GM15510 (cell line): ENCODE results near the gene SLCO2A1.

Experiments
- POLR2A ChIP-seq: IDR thresholded peaks from 3 replicates; pipeline ENCODE4 v1.6.1; 2011; ENCODE audit warnings: borderline replicate concordance; ENCODE audit not compliant: insufficient read length; ENCODE audit errors: extremely low read depth

SLCO2A1 gene

DNA sequence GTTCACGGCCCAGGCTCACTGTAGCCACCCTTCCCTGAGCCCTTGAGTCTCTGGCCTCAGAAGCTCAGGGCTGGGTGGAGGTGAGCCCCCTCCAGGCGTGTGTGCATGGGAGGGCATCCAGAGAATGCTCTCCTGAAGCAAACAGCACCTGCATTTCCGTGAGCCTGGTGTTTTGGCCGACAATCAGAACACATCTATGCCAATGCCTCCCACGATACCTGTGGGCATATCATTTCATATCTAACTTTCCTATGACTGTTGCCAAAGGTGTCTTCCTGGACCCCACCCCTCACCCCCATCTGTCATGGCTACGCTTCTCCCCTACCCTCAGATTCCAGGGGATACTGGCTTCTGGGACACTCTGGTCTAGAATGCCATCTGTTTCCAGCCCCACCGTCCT is 80.7 kb downstream of the SLCO2A1 start:
- no peak for TF ChIP-seq POLR2A

DNA sequence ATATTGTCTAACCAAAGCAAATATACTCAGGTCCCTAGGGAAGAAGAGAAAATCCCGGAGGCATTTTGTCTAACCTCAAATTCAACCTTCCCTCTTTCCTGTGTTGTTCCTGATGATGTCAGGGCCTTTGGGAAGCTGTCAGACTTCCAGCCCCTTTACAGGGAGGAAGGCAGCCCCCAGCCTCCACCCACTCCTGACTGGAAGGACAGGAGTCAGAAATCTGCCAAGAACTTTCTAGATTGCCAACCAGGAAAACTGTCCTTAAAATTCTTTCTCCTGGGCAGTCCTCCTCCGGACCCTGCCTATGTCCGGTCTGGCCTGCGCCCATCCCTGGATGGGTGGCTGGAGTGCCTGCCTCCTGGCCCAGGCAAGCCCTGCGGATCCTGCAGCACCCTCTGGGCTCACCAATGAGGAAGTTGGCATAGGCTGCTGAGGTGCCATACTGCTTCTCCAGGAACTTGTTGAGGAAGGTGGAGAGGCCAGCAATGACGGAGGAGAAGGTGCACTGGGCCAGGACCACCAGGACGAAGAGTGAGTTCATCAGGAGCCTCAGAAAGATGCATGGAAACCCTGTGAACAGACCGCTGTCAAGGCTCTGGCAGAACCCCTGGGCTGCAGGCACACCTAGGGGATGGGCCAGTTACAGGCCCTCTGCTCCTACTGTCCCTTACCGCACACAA is 81.5 kb downstream of the SLCO2A1 start:
- no peak for TF ChIP-seq POLR2A

DNA sequence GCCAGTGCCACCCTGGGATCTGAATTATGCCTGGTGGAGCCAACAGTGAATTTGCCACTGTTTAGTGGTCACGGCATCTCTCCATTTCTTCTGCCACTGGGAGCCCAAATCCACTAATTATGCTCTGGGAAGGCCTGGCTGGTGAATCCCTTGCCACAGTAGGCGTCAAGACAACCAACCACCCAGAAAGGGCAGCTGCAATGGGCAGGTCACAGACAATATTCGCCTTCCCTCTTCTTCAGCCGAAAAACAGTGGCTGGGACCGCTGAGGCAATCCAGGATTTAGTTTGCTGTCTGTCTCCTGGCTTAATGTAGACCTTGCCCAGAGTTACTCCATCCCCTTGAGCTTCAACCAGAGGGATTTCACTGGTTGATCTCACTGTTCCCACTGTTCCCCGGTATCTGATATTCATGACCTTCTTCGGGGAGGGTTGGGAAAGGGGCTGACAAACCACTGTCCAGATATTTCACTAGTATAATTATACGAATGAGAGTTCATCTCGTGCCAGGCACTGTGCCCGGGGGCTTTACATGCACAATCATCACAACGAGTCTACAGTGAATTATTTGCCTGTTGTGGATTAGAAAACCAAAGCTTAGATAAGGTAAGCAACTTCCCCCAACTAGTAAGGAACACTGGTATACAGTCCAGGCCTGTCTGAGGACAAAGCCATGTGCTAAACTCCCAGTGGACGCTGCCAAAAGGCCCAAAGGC is 84.2 kb downstream of the SLCO2A1 start:
- TF ChIP-seq POLR2A = no peak

DNA sequence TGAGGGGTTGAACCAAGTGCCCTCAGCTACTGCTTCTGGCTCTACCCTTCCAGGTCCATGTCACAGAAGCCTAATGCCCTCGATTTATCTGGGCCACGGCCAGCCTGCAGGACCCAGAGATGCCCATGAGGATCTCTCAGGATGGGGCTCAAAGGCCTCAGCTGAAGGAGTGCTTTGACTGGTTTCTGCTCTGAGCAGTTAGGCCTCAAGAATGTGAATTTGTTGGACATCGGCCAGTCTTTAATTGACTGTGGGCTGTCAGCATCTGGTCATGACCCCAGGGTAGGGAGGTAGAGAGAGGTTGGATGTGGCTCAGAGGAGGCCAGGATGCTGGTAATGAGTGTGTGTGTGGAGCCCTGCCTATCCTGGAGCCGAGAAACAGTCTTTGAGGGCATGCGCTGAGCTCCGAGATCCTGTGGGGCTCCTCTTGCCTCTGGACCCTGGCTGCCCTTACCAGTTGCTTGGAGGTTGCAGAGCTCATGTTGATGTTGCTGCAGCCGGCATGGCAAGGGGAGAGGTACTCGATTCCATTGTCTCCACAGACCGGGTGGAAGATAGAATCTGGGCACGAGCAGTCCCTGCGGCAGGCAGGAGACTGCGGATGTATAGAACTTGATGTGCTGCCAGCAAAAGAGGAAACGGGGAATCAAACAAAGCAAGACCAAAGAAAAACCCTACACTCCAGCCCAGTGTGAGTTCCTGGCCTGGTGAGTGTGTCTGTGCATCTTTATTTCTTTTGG is 84.9 kb downstream of the SLCO2A1 start:
- TF ChIP-seq POLR2A = no peak

DNA sequence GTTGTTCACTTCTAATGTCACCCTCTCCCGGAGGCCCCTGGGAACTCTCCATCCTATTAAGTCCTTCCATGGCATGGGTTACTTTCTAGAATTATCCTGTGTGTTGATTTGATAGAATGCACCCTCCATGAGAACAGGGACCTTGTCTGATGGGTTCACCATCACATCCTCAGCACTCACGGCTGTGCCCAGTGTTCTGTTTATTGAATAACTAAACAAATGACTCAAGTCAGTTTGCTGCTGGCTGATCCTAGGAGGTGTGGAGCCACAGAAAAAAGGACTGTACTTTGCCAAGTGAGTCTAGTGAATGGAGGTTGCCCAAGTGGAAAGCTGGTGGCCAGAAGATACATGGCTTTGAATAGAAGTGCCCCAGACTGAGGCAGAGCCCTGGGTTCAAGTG is 85.5 kb downstream of the SLCO2A1 start:
- TF ChIP-seq POLR2A = no peak

DNA sequence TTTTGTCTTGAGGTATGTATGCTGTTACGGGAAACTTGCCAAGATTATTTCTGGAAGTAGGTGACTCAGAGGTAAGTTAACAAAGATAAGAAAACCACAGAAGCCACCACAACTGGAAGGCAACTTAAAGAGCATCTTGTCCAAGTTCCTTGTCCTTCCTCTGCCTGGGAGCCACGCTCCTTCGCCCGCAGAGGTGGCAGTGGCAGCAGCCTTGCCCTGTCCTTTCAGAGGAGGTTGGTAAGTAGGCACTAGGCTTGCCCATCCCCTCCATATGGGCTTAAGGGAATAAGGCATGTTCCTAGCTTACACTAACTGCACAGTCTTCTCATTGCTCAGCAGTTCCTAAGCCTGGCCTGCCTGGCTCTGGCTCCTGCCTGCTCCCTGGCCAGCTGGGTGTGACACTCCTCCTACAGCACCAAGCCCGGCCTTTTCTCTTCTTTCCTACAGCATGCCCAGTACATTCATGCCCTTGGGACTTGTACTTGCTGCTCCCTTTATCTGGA is 86.0 kb downstream of the SLCO2A1 start:
- TF ChIP-seq POLR2A = no peak

DNA sequence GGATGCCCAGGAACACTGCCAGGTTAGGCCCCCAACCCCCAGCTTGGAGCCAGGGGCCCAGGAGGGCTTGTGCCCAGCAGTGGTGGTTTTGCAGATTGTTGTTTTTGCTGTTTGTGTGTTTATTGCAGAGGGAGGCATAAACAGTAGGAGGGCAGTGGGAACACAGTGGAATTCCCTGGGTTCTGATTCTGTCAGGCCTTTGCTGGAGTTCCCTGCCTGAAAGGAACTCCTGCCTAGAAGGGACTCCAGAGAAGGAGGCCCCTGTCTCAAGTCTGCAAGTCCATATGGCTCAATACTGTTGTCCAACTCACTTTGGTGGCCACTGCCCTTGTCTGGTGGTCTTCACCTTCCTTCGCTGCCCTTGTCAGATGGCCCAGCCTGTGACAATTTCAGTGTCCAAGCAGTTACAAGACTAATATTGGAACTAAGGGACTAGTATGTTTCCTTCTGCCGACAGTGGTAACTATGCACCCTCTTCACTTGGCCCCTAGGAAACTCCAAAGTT is 86.6 kb downstream of the SLCO2A1 start:
- TF ChIP-seq POLR2A = no peak

DNA sequence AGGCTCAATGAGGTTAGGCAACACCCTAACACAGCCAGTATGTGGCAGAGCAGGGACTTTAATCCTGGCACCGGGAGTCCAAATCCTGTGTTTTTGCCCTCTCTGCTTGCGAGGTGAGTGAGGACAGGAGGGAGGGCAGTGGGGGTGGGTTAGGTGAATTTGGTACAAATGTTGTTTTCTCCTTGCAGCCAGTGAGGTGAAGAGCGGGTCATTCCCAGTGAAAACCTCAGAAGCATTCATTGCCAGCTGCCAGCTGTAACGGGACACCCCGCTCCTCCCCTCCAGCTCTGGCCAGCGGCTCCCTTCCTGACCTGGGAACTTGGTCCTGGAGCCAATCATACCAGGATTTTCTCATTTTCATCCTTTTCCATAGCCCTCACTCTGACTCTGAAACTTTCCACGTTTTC is 88.3 kb downstream of the SLCO2A1 start:
- no peak for TF ChIP-seq POLR2A

DNA sequence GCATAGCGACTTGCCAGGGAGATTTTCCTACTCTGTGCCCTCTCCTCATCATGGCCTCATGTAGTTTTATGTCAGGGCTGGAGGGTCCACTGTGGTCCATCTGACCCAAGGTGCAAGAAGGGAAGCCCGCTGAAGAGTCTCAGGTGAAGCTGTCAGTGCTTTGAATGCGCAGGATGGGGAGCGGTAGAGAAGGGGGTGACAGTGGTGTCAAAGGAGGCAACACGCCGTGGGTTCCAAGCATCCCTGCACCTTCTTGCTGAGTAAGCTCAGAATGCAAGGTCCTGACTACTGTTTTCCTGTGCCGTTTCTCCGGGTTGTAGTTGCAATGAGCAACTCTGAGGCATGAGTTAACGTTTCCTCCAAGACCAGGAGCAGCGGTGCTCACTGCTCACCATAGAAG is 89.2 kb downstream of the SLCO2A1 start:
- TF ChIP-seq POLR2A = no peak

DNA sequence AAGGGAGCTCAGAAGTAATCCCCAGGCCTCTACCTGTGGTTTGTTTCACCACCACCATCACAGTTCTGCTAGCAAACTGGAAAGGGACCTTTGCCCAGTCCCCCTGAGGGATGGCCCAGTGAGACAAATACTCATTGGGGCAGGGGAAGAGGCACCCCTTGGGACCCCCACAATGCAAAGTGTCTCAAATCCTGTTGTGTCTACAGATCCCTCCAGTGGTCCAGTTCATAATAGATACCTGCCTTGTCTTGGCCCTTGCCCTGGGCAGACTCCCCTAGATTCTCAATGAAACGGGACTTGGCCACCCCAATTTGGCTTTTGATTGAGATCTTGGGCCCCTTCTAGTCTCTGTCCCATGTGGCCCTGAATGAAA is 90.3 kb downstream of the SLCO2A1 start:
- no peak for TF ChIP-seq POLR2A

DNA sequence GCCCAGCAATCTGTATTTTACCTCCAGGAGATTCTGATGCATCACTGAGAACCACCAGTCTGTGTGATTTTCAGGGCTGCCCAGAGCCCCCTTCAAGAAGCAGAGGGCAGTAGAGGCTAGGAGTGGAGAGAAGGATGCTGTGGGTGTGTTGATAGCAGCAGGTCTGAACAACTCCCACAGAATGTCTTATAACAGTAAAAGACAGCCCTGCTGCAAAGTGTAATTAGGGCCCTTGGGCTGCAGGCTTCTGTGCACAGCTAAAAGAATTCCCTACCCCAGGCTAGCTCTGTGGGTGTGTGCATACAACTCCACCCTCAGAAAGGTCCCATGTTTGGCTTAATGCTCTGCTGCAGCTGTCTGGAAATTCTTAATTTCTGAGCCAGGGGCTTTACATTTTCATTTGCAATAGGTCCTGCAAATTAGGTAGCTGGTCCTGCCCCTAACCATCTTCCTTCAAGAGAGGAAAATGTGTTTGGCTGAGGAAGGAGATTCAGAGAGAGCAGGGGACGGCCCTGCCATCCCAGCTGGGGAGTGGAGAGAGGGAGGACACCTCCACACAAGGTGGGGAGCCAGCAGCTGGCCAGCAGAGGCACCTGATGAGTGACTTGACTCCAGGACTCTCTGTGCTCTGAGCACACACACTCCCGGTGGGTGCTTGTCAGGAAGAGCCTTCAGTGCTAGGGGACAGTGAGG is 90.8 kb downstream of the SLCO2A1 start:
- TF ChIP-seq POLR2A = no peak

DNA sequence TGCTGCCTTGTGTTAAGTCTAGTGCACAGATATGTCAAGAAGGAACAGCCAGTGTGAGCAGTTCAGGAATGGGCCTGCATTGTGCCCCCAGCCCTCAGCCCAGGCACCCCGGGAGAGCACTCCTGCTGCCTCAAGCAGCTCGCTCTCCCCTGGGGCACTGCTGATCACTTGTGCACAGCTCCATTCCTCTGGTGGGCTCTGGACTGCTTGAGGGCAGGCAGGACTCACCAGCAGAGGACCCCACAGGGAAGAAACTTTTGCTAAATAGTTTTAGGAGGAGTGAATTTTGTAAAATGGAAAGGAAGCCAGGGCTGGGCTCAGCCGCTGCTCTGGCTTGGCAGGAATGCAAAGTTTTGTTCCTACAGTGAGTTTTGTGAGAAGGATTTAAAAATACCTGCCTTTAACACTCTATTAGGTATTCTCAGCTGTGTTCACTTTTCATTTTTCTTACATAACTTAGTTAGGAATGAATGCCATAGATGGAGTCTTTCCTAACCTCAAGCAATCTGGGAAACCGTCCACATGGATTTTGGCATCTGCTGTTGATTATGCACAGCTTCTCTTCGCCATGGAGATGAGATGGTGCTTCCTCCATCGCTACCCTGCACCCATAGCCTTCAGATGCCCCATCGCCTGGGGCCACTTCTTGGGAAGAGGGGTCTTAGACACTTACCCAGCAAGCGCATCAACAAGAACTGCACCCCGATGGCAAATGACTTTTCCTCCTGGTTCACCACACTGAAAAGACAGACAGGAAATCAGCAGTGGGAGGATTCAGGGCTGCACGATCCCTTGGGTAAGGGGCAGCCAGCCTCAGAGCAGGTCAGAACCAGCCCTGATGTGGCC is 91.7 kb downstream of the SLCO2A1 start:
- no peak for TF ChIP-seq POLR2A

DNA sequence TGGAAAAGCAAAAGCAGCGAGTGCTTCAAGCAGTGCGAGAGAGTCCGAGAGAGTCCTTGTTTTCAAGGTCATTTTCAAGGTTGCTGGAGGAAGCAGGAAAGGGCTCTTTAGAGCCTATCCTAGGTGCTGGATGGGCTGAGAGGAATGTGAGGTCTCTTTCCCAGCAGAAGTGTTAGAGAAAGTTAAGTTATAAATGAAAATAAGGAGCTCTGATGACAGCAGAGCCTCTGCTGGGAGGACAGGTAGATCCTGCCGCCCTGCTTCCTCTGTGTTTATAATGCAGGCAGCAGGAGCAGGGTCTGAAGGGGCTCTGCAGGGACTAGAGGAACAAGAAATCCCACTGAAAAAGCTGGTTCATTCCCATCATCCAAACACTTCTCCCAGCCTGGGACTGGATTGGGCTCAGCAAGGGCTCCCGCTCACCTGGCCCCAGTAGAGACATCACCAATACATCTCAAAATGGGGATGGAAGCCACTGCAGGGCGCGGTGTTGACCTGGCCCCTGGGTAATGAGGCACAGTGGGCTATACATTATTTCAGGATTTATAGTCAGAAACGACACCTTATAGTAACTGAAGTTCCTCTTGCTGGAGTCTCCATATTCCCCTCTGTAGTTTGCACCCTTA is 92.6 kb downstream of the SLCO2A1 start:
- TF ChIP-seq POLR2A = no peak
